Caco-2 (cell line): ENCODE results near the gene RAD51B. TPM values are rescaled to one million over a fixed set of nuclear protein-coding genes. Genes with fewer than 3 reads are reported as not detected.

ENCODE experiments used
- BruUV-seq: library from RNA; stranded (reverse); fragments of 400-500 nt; replicated peaks from 2 replicates; lab custom pipeline; 2021; lab: Mats Ljungman, UMichigan
- CTCF ChIA-PET: fragments of 300-600 bp; sonication (Branson Sonifier 250); formaldehyde crosslinking; loops from one replicate; lab custom pipeline; 2022; ENCODE audit warnings: antibody characterized with exemption; lab: Charles Lee
- POLR2A ChIA-PET: fragments of 300-600 bp; sonication (Branson Sonifier 250); formaldehyde crosslinking; loops from one replicate; lab custom pipeline; 2022; ENCODE audit warnings: antibody characterized with exemption; lab: Charles Lee
- DNase-seq, 2 experiments: peaks; one replicate each; pipeline versions ENCODE4 v3.0.0 to v3.0.0-alpha.2; 2020 to 2022
- H3K27me3 ChIP-seq: replicated peaks from 2 replicates; pipeline ENCODE4 v1.6.0; 2011; ENCODE audit warnings: low read length; ENCODE audit not compliant: control insufficient read depth, insufficient read depth
- H3K36me3 ChIP-seq: 2 replicates; pipeline ENCODE4 v1.5.1; 2011; ENCODE audit warnings: low read length; ENCODE audit not compliant: control insufficient read depth, insufficient read depth
- H3K4me1 ChIP-seq: fragments of 250-450 bp; sonication (Bioruptor Pico); 2 replicates; pipeline ENCODE4 v1.5.1; 2020; ENCODE audit warnings: mild to moderate bottlenecking
- H3K4me3 ChIP-seq: 2 replicates; pipeline ENCODE4 v1.5.1; 2011; ENCODE audit warnings: low read depth, mild to moderate bottlenecking, control low read depth, low read length
- H3K9me3 ChIP-seq: fragments of 250-450 bp; sonication (Bioruptor Pico); 2 replicates; pipeline ENCODE4 v1.5.1; 2020; ENCODE audit warnings: mild to moderate bottlenecking, moderate library complexity
- H3K27ac Mint-ChIP-seq: one replicate; pipeline ENCODE4 v1.8.0; 2022; ENCODE audit warnings: mixed read lengths; ENCODE audit not compliant: unreplicated experiment
- H3K27me3 Mint-ChIP-seq: one replicate; pipeline ENCODE4 v1.8.0; 2022; ENCODE audit warnings: mixed read lengths; ENCODE audit not compliant: insufficient read depth, unreplicated experiment
- H3K36me3 Mint-ChIP-seq: one replicate; pipeline ENCODE4 v1.8.0; 2022; ENCODE audit warnings: mild to moderate bottlenecking, mixed read lengths; ENCODE audit not compliant: insufficient read depth, unreplicated experiment
- H3K4me1 Mint-ChIP-seq: one replicate; pipeline ENCODE4 v1.8.0; 2022; ENCODE audit warnings: low read depth, mixed read lengths; ENCODE audit not compliant: unreplicated experiment
- H3K4me3 Mint-ChIP-seq: one replicate; pipeline ENCODE4 v1.8.0; 2022; ENCODE audit warnings: mild to moderate bottlenecking, moderate library complexity, mixed read lengths; ENCODE audit not compliant: unreplicated experiment
- H3K9me3 Mint-ChIP-seq: one replicate; pipeline ENCODE4 v1.8.0; 2022; ENCODE audit warnings: mixed read lengths; ENCODE audit not compliant: unreplicated experiment
- intact Hi-C: fragments of 100-400 bp; cut with micrococcal nuclease; formaldehyde crosslinking; loops from one replicate; pipeline ENCODE4 v1.10.0; 2022; ENCODE audit not compliant: unreplicated experiment
- total RNA-seq: library from RNA; stranded (reverse); gene quantifications from 2 replicates; pipeline ENCODE4 v1.2.3, GENCODE V29; 2022
- TF ChIP-seq, protein P1 (sequence below), 2 experiments: fragments of 200-600 bp in 1 of 2; IDR thresholded peaks; 1 replicate in 1 of 2; 2 replicates in 1 of 2; pipeline versions ENCODE4 v1.5.1 to v1.8.0; 2011 to 2022; ENCODE audit warnings: antibody characterized with exemption in 1 of 2, control low read depth in 1 of 2, inconsistent platforms in 1 of 2, low read depth in 1 of 2, low read length in 1 of 2, mild to moderate bottlenecking in 1 of 2, moderate library complexity in 1 of 2; ENCODE audit not compliant: insufficient read depth in 1 of 2, severe bottlenecking in 1 of 2, unreplicated experiment in 1 of 2

The RAD51B gene
- total RNA-seq, 1 experiment from 2014 or later: 16.7 TPM

GRCh38 chr14:67887478-67887877, 67.9 kb downstream of the RAD51B start:
- no peaks in the 10 kb centered on the region for H3K9me3 ChIP-seq
- POLR2A ChIA-PET: no interaction called here
- DNase-seq: no peak
- Mint-ChIP-seq H3K27me3 (no peaks in the 10 kb centered on the region), H3K4me3 (no peak overlapping the region), H3K9me3 (no peaks in the 10 kb centered on the region), H3K36me3 (no peaks in the 10 kb centered on the region), H3K27ac (no peak overlapping the region), H3K4me1 (peaks cover 7% of the 10 kb centered on the region)
- H3K4me1 ChIP-seq: no peaks in the 10 kb centered on the region; the same call in 1 of the 2 replicates
- CTCF ChIA-PET: no interaction called here
- TF ChIP-seq, protein P1, sequence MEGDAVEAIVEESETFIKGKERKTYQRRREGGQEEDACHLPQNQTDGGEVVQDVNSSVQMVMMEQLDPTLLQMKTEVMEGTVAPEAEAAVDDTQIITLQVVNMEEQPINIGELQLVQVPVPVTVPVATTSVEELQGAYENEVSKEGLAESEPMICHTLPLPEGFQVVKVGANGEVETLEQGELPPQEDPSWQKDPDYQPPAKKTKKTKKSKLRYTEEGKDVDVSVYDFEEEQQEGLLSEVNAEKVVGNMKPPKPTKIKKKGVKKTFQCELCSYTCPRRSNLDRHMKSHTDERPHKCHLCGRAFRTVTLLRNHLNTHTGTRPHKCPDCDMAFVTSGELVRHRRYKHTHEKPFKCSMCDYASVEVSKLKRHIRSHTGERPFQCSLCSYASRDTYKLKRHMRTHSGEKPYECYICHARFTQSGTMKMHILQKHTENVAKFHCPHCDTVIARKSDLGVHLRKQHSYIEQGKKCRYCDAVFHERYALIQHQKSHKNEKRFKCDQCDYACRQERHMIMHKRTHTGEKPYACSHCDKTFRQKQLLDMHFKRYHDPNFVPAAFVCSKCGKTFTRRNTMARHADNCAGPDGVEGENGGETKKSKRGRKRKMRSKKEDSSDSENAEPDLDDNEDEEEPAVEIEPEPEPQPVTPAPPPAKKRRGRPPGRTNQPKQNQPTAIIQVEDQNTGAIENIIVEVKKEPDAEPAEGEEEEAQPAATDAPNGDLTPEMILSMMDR (IDR thresholded peaks at IDR 0.05; ENCODE audit: insufficient read depth in 1 of 2, low read depth in 1 of 2, low read length in 1 of 2, severe bottlenecking in 1 of 2, unreplicated experiment in 1 of 2): no peak
- intact Hi-C loops: no loop called here
- no peaks in the 10 kb centered on the region for H3K36me3 ChIP-seq
- no TSS peak for BruUV-seq
- H3K4me3 ChIP-seq: no peak overlapping the region
- no peaks in the 10 kb centered on the region for H3K27me3 ChIP-seq

DNA sequence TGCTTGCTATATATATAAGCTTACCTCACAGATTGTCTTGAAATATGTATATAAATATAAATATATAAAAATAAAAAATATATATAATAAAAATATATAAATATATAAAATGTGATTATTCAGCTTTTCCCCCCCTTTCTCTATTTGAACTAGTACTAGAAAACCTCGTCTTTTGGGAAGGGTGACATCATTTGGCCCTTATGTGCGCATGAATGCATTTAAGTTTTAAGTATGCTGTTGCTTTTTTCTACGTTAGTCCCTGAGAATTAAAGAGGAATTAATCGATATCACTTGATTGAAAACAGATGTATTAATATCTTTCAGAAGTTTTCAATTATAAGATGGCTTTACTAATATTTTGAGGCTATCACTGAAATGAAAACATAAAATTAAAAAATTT, 69.9 kb downstream of the RAD51B start:
- H3K27ac Mint-ChIP-seq: no peak overlapping the region
- Histone ChIP-seq H3K27me3 (no peaks in the 10 kb centered on the region), H3K4me3 (no peak overlapping the region), H3K9me3 (no peaks in the 10 kb centered on the region), H3K36me3 (no peaks in the 10 kb centered on the region), H3K4me1 (no peaks in the 10 kb centered on the region; the same call in 1 of the 2 replicates)
- H3K4me3 Mint-ChIP-seq: no peak overlapping the region
- CTCF ChIA-PET: no interaction called here
- H3K36me3 Mint-ChIP-seq: no peaks in the 10 kb centered on the region
- POLR2A ChIA-PET: no interaction called here
- H3K4me1 Mint-ChIP-seq: peaks cover 7% of the 10 kb centered on the region
- intact Hi-C loops: no loop called here
- no peaks in the 10 kb centered on the region for H3K27me3 Mint-ChIP-seq
- DNase-seq: no peak
- BruUV-seq: no TSS peak
- TF ChIP-seq, protein P1 (IDR thresholded peaks at IDR 0.05; ENCODE audit: insufficient read depth in 1 of 2, low read depth in 1 of 2, low read length in 1 of 2, severe bottlenecking in 1 of 2, unreplicated experiment in 1 of 2): no peak
- no peaks in the 10 kb centered on the region for H3K9me3 Mint-ChIP-seq

DNA sequence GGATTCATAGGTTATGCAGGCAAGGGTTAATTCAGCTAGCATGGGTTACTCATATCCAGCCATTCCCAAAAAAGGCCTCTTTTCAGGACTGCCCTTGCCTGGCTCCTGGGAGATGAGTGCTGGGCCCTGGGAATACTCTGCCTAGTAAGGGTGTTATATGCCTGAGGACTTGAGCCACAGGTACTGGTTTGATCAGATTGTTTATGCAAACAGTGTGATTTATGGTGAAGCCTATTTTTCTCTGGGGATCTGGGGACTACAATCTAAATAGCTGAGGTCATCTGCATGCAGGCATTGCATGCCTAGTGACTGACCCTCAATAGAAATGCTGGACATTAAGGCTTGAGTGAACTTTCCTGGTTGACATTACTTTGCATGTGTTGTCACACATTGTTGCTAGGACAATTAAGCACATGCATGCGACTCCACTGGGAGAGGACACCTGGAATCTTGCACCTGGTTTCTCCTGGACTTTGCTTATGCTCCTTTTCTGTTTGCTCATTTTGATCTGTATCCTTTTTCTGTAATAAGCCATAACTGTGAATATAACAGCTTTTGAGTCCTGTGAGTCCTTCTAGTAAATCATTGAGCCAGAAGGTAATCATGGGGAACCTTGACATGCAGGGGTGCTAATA, 73.0 kb downstream of the RAD51B start:
- H3K4me1 ChIP-seq: no peaks in the 10 kb centered on the region; the same call in 1 of the 2 replicates
- H3K27me3 ChIP-seq: no peaks in the 10 kb centered on the region
- H3K4me1 Mint-ChIP-seq: peaks cover 3% of the 10 kb centered on the region
- BruUV-seq: no TSS peak
- H3K27me3 Mint-ChIP-seq: no peaks in the 10 kb centered on the region
- H3K27ac Mint-ChIP-seq: no peak overlapping the region
- H3K4me3 ChIP-seq: no peak overlapping the region
- peak in 1 of 2 experiments; percentile 9 for DNase-seq
- no peaks in the 10 kb centered on the region for H3K9me3 ChIP-seq
- intact Hi-C loops: no loop called here
- H3K36me3 Mint-ChIP-seq: no peaks in the 10 kb centered on the region
- TF ChIP-seq, protein P1 (IDR thresholded peaks at IDR 0.05; ENCODE audit: insufficient read depth in 1 of 2, low read depth in 1 of 2, low read length in 1 of 2, severe bottlenecking in 1 of 2, unreplicated experiment in 1 of 2): no peak
- CTCF ChIA-PET: no interaction called here
- no peaks in the 10 kb centered on the region for H3K36me3 ChIP-seq
- POLR2A ChIA-PET: no interaction called here
- no peaks in the 10 kb centered on the region for H3K9me3 Mint-ChIP-seq
- no peak overlapping the region for H3K4me3 Mint-ChIP-seq
